Stimulated activated CD4-positive, alpha-beta T cell treated with anti-CD3 and anti-CD28 coated beads, Interleukin-15, amount 100 ng/mL, for 24 hours (primary cell): ENCODE data around the gene CEP128.

Experiments
- DNase-seq: peaks from one replicate; pipeline ENCODE4 v3.0.0-alpha.2; 2020

The CEP128 gene

GRCh38 chr14:80868260-80868659, 73.3 kb downstream of the CEP128 start:
- no peak for DNase-seq

GRCh38 chr14:80867798-80868197, 73.7 kb downstream of the CEP128 start:
- no peak for DNase-seq

GRCh38 chr14:80867091-80867490, 74.4 kb downstream of the CEP128 start:
- no peak for DNase-seq

GRCh38 chr14:80865565-80865964, 76.0 kb downstream of the CEP128 start:
- no peak for DNase-seq

- no peak for DNase-seq
Observed at GRCh38 chr14:80862983-80863382, 78.6 kb downstream of the CEP128 start.

GRCh38 chr14:80862541-80862940, 79.0 kb downstream of the CEP128 start:
- DNase-seq: no peak

GRCh38 chr14:80850197-80850814, 91.2 kb downstream of the CEP128 start:
- no peak for DNase-seq

- DNase-seq: no peak
Observed at GRCh38 chr14:80847070-80847469, 94.5 kb downstream of the CEP128 start.

- DNase-seq: no peak
Observed at GRCh38 chr14:80845856-80846255, 95.7 kb downstream of the CEP128 start.

GRCh38 chr14:80844872-80845271, 96.7 kb downstream of the CEP128 start:
- no peak for DNase-seq

- DNase-seq: no peak
Observed at GRCh38 chr14:80839743-80840142, 101.8 kb downstream of the CEP128 start.

GRCh38 chr14:80809663-80810062, 131.9 kb downstream of the CEP128 start:
- DNase-seq: no peak

- DNase-seq: no peak
Observed at GRCh38 chr14:80805136-80805535, 136.4 kb downstream of the CEP128 start.

GRCh38 chr14:80798878-80799277, 142.7 kb downstream of the CEP128 start:
- no peak for DNase-seq

GRCh38 chr14:80798211-80798610, 143.3 kb downstream of the CEP128 start:
- no peak for DNase-seq

GRCh38 chr14:80792771-80793170, 148.8 kb downstream of the CEP128 start:
- no peak for DNase-seq

GRCh38 chr14:80787876-80788275, 153.7 kb downstream of the CEP128 start:
- DNase-seq: no peak

- DNase-seq: no peak
Observed at GRCh38 chr14:80784820-80785219, 156.7 kb downstream of the CEP128 start.

GRCh38 chr14:80781972-80782367, 159.6 kb downstream of the CEP128 start:
- DNase-seq: no peak

- DNase-seq: no peak
Observed at GRCh38 chr14:80780500-80780899, 161.0 kb downstream of the CEP128 start.

- DNase-seq: no peak
Observed at GRCh38 chr14:80776657-80777056, 164.9 kb downstream of the CEP128 start.

GRCh38 chr14:80776186-80776585, 165.4 kb downstream of the CEP128 start:
- no peak for DNase-seq

GRCh38 chr14:80772504-80772903, 169.0 kb downstream of the CEP128 start:
- DNase-seq: no peak

GRCh38 chr14:80771201-80771600, 170.3 kb downstream of the CEP128 start:
- DNase-seq: no peak

GRCh38 chr14:80770114-80770908, 171.2 kb downstream of the CEP128 start:
- no peak for DNase-seq
